GM18520 (cell line): ENCODE measurements around the gene MATR3.

Experiments used
- ATAC-seq: cut with Tn5 transposase; IDR thresholded peaks from one replicate; pipeline ENCODE4 v1.9.1; 2021; ENCODE audit not compliant: unreplicated experiment

Gene MATR3

GRCh38 chr5:139271201-139272027, 22.1 kb upstream of the MATR3 start:
- ATAC-seq, result no peak

DNA sequence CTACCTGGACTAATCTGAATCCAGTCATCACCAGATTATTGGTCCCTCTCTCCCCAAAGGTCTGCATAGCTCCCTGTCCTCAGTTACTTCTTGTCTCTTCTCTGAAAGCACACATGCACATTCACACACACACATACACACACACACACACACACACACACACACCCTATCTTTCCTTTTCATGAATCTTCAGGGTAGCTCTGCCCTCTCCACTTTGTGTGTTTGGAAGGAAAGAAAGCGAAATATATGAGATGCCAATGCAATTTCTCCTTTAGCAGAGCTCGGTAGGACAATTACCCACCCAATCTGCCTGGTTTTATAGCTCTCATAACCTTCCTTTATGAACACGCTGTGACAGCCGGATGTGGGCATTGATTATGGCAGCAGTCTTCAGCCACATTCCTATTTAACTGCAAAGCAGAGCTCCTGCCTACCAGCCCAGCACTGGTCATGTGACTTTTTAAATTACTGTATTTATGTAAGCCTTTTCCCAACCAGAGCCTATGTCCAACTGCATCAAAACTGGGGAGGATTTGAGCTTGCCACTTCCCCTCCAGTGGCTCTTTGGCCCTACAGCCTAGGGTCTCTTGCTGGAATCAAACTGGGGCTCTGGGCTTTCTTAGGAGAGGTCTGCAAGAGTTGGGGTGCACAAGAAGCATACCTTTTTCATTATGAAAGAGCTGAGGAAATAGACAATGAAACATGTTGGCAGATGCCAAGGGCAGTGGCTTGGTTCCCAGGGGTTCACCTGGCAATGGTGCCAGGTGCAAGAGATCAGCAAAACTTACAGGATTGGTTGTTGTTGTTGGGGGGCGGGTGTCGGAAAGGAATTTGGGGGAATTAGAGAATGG, 20.8 kb upstream of the MATR3 start:
- no peak for ATAC-seq

GRCh38 chr5:139273322-139273571, 20.3 kb upstream of the MATR3 start:
- ATAC-seq, result no peak

- ATAC-seq, result peak; percentile 82
These were observed 19.8 kb upstream of the MATR3 start for GRCh38 chr5:139273572-139274289.

DNA sequence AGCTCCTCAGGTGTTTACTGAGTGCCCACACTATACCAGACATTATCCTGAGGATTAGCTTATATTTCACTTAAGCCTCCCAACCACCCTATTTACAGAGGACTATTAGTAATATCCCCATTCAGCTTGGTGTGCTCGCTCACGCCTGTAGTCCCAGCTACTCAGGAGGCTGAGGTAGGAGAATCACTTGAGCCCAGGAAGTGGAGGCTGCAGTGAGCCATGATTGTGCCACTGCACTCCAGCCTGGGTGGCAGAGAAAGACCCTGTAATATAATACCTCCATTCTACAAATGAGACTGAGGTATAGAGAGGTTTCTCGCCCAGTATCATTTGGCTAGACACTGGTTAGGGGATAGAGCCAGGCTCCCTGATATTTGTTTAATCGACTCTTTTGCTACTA, 18.0 kb upstream of the MATR3 start:
- no peak for ATAC-seq

DNA sequence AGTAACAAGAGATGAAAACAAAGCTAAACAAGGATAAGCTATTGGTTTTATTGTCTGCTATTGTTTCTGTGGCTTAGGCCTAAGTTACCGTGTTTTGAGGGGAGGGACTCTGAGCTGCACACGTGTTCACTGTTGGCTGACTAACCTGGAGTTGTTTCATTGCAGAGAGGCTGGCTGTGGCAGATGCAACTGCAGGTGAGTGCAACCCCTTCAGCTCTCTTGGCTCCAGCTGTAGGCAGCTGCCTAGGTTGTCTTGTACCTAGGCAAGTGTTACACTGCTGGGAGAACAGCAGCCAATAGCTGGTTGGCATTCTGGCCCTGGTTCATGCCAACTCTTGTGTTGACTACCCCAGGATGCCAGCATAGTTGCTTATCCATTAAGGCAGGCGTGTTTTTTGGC, 17.6 kb upstream of the MATR3 start:
- ATAC-seq, result no peak

GRCh38 chr5:139276426-139276825, 17.1 kb upstream of the MATR3 start:
- ATAC-seq, result no peak

DNA sequence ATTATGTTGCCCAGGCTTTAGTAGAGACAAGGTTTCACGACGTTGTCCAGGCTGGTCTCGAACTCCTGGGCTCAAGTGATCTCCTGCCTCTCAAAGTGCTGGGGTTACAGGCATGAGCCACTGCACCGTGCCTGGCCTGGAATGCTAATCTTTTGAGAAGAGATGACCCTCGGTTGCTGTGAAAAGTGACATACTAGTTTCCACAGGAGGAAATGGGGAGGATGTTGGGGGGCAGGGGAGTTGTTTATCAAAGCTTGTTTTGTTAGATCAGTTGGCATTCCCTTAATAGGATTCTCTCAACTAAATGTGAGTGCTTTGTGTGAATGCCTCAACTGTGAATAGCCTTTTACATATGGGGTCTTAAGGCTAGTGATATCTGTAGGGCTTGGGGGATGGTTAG, 16.4 kb upstream of the MATR3 start:
- no peak for ATAC-seq

- no peak for ATAC-seq
These were observed 14.8 kb upstream of the MATR3 start for GRCh38 chr5:139278540-139279274.

DNA sequence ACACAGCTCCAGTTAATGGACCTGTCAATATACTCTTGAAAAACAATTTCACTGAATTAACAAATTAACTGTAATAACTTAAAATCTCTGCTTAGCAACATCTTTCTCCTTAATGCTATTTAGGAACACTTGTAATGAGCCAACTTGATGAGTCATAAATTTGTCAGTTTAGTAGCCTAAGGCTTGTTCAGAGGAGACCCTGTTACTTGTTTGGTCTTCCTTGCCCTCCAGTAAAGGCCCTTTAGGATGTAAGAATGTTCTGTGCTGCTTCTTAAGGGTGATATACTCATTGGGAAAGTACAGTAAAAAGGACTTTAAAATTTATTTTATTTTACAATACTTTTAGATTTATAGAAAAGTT, 11.4 kb upstream of the MATR3 start:
- ATAC-seq, result no peak

GRCh38 chr5:139283252-139284166, 10.0 kb upstream of the MATR3 start:
- ATAC-seq, result no peak

DNA sequence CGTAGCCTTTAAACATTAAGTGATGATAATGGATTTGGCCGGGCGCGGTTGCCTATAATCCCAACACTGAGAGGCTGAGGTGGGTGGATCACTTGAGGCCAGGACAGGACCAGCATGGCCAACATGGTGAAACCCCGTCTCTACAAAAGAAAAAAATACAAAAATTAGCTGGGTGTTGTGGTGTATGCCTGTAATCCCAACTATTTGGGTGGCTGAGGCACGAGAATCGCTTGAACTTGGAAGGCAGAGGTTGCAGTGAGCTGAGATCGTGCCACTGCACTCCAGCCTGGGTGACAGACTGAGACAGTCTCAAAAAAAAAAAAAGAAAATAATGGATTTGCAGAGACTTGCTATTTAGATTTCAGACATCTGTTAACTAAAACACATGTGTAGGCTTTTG, 9.2 kb upstream of the MATR3 start:
- no peak for ATAC-seq

DNA sequence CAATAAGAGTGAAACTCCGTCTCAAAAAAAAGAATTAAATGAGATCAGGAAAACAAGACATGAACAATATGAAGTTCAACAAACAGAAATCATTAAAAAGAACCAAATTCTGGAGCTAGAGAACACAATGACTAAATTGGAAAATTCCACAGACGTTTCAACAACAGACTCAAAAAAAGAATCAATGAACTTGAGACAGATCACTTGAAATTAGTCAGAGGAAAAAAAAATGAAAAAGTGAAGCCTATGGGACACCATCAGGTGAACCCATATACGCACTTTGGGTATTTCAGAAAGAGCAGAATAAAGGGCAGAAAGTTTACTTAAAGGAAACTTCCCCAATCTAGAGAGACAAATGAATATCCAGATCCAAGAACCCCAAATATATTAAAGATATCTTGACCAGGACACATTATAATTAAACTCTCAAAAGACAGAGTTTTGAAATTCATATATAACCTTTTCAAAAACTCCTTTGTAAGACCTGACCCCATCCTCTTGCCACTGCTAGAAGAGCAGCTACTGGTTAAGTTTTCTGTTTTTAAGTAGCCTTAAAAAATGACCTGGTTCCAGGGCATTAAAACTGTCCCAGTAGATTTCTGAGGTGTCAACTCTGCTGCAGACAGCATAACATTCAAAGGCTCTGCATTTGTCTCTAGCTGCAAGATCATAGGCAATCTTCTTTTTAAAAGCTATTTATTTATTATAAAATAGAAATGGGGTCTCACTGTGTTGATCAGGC, 7.7 kb upstream of the MATR3 start:
- ATAC-seq, result no peak

GRCh38 chr5:139287890-139288635, 5.5 kb upstream of the MATR3 start:
- ATAC-seq, result no peak

- ATAC-seq, result no peak
These were observed 2.5 kb upstream of the MATR3 start for GRCh38 chr5:139291051-139291450.

- no peak for ATAC-seq
These were observed 386 bp upstream of the MATR3 start for GRCh38 chr5:139293202-139293506.

- peak; percentile 12 for ATAC-seq
These were observed 1.0 kb downstream of the MATR3 start for GRCh38 chr5:139294374-139295165.

- no peak for ATAC-seq
These were observed 2.0 kb downstream of the MATR3 start for GRCh38 chr5:139295346-139296057.
